Suppressor macrophage treated with lipopolysaccharide for 1 hour (primary cell): ENCODE measurements around the gene PLA2G15.

Source experiments
- DNase-seq, 3 donors: peaks; one replicate each; pipeline ENCODE4 v3.0.0-alpha.2; 2020 to 2022

Gene PLA2G15

GRCh38 chr16:68299571-68300453, 54.6 kb downstream of the PLA2G15 start:
- DNase-seq = no peak

GRCh38 chr16:68300734-68301459, 55.7 kb downstream of the PLA2G15 start:
- no peak for DNase-seq

DNA sequence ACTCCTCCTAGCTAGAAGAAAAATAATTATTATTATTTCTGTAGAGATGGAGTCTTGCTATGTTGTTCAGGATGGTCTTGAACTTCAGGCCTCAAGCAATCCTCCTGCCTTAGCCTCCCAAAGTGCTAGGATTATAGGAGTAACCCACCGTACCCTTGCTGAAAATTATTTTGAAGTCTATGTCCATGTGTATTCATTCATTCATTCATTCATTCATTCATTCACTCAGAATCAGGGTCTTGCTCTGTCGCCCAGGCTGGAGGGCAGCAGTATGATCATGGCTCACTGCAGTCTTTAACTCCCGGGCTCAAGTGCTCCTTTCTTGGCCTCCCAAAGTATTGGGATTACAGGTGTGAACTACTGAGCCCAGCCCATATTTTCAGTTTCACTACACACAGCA, 61.5 kb downstream of the PLA2G15 start:
- no peak for DNase-seq

DNA sequence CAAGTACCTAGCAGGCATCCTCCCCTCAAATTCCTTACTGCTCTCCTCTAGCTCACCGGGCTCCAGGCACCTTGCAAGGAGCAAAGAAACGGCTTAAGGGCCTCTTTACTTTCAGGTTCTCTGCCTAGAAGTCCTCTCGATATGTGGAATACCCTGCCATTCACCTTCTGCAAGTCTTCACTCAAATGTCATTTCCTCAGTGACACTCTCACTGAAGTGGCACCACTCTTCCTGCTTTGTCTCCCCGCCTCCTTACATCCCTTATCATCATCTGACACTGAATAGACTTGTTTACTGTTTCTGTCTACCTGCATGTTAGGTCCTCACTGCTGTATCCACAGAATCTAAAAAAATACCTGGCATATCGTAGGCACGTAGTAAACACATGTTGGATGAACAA, 64.6 kb downstream of the PLA2G15 start:
- peak in 1 of 3 donors; percentile 14 for DNase-seq

DNA sequence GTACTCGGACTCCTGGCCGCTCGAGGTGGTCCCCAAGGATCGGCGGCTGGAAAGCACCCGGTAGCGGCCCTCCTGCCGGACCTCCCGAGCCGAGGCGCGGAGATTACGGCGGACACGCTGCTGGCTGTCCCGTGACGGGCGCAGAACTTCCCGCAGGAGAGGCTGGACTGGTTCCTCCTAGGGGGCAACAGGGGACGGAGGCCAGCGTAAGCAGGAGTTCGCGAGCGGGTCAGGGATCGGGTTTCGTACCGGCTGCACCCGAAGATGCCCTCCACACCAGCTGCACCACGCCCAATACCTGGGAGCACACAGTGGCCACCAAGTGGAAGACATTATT, 65.2 kb downstream of the PLA2G15 start:
- peak in 1 of 3 donors; percentile 63 for DNase-seq
